HCT116 (cell line): ENCODE results near the gene PRR5L. TPM values are rescaled to one million over a fixed set of nuclear protein-coding genes. Genes with fewer than 3 reads are reported as not detected.

Experiments
- ATAC-seq: fragments of 200-7000 bp; cut with Tn5 transposase; 2 replicates; pipeline ENCODE4 v1.9.1; 2020; ENCODE audit warnings: mild to moderate bottlenecking, moderate library complexity
- BruUV-seq: library from RNA; stranded (reverse); fragments of 400-500 nt; replicated peaks from 2 replicates; lab custom pipeline; 2021; lab: Mats Ljungman, UMichigan
- CTCF ChIA-PET: fragments of 300-600 bp; sonication (Branson Sonifier 250); formaldehyde crosslinking; loops from one replicate; lab custom pipeline; 2021; ENCODE audit warnings: antibody characterized with exemption; lab: Charles Lee
- POLR2A ChIA-PET: fragments of 300-600, 350-600 bp; sonication (Branson Sonifier 250); formaldehyde crosslinking; loops from one replicate; lab custom pipeline; 2021; ENCODE audit warnings: antibody characterized with exemption; lab: Charles Lee
- RAD21 ChIA-PET, 2 experiments: fragments of 300-600 bp; sonication (Branson Sonifier 250); formaldehyde crosslinking; loops; one replicate each; lab custom pipeline; 2023; ENCODE audit warnings: low total read pairs in 2 of 2; ENCODE audit not compliant: uncharacterized antibody in 2 of 2, unreplicated experiment in 2 of 2, low non-redundant PET in 1 of 2; lab: Charles Lee
- DNase-seq: peaks from one replicate; pipeline ENCODE4 v3.0.0-alpha.2; 2010; ENCODE audit warnings: low read depth, low spot score
- H2AFZ ChIP-seq: fragments of 200-600 bp; shearing (Covaris generic), sonication (generic); 2 replicates; pipeline ENCODE4 v1.6.1; 2017; ENCODE audit warnings: low read depth, mixed run types, mixed read lengths, antibody characterized with exemption, low read length; ENCODE audit not compliant: poor library complexity, severe bottlenecking
- H3K27ac ChIP-seq: 2 replicates; pipeline ENCODE4 v1.5.1; 2012; ENCODE audit warnings: low read depth, low read length
- H3K27me3 ChIP-seq: fragments of 200-600 bp; sonication (generic); 2 replicates; pipeline ENCODE4 v1.6.1; 2016; ENCODE audit warnings: mixed run types, low read length, mixed read lengths; ENCODE audit not compliant: insufficient read depth
- H3K36me3 ChIP-seq, 2 experiments: fragments of 200-500 bp in 1 of 2; fragments of 200-600 bp in 1 of 2; sonication (Bioruptor generic) in 1 of 2; sonication (generic) in 1 of 2; 2 replicates each; pipeline versions ENCODE4 v1.5.1 to v1.6.1; 2014 to 2016; ENCODE audit warnings: low read length in 2 of 2, inconsistent platforms in 1 of 2, mixed read lengths in 1 of 2, mixed run types in 1 of 2; ENCODE audit not compliant: insufficient read depth in 2 of 2, control insufficient read depth in 1 of 2
- H3K4me1 ChIP-seq, 2 experiments: fragments of 200-600 bp in 1 of 2; sonication (generic) in 1 of 2; 2 replicates each; pipeline versions ENCODE4 v1.5.1 to v1.6.1; 2012 to 2017; ENCODE audit warnings: low read length in 2 of 2, inconsistent platforms in 1 of 2, mild to moderate bottlenecking in 1 of 2, mixed read lengths in 1 of 2, mixed run types in 1 of 2, moderate library complexity in 1 of 2; ENCODE audit not compliant: insufficient read depth in 2 of 2, control insufficient read depth in 1 of 2
- H3K4me2 ChIP-seq: fragments of 200-600 bp; sonication (generic); 2 replicates; pipeline ENCODE4 v1.6.1; 2017; ENCODE audit warnings: mixed run types, low read length, mixed read lengths
- H3K4me3 ChIP-seq, 2 experiments: fragments of 200-600 bp in 1 of 2; sonication (generic) in 1 of 2; replicated peaks in 1 of 2; 2 replicates each; pipeline ENCODE4 v1.5.1; 2011 to 2016; ENCODE audit warnings: low read length in 2 of 2, control low read depth in 1 of 2, low read depth in 1 of 2, mild to moderate bottlenecking in 1 of 2, mixed read lengths in 1 of 2, mixed run types in 1 of 2
- H3K79me2 ChIP-seq: fragments of 200-600 bp; sonication (generic); 2 replicates; pipeline ENCODE4 v1.6.1; 2017; ENCODE audit warnings: mild to moderate bottlenecking, mixed run types, low read length, moderate library complexity, mixed read lengths; ENCODE audit not compliant: insufficient read depth
- H3K9ac ChIP-seq: fragments of 200-600 bp; sonication (generic); 2 replicates; pipeline ENCODE4 v1.6.1; 2016; ENCODE audit warnings: low read length, mixed read lengths
- H3K9me2 ChIP-seq: fragments of 200-600 bp; sonication (generic), shearing (Covaris generic); 2 replicates; pipeline ENCODE4 v1.6.1; 2017; ENCODE audit warnings: mixed run types, mild to moderate bottlenecking, moderate library complexity; ENCODE audit not compliant: insufficient read depth
- H3K9me3 ChIP-seq, 2 experiments: fragments of 200-500 bp in 1 of 2; fragments of 200-600 bp in 1 of 2; sonication (Bioruptor generic) in 1 of 2; sonication (generic) in 1 of 2; 2 replicates each; pipeline ENCODE4 v1.6.1; 2014 to 2017; ENCODE audit warnings: low read length in 2 of 2, mixed read lengths in 2 of 2, inconsistent platforms in 1 of 2, low read depth in 1 of 2, mild to moderate bottlenecking in 1 of 2, mixed run types in 1 of 2, moderate library complexity in 1 of 2; ENCODE audit not compliant: control insufficient read depth in 1 of 2, insufficient read depth in 1 of 2
- H4K20me1 ChIP-seq: fragments of 200-600 bp; sonication (generic), shearing (Covaris generic); 2 replicates; pipeline ENCODE4 v1.6.1; 2017; ENCODE audit warnings: mixed run types, mild to moderate bottlenecking, moderate library complexity; ENCODE audit not compliant: insufficient read depth
- CBX3 ChIP-seq: IDR thresholded peaks from 2 replicates; pipeline ENCODE4 v1.6.1; 2012; ENCODE audit warnings: low read depth
- ELF1 ChIP-seq: IDR thresholded peaks from 2 replicates; pipeline ENCODE4 v1.6.1; 2012; ENCODE audit warnings: low read depth, borderline replicate concordance
- EZH2phosphoT487 ChIP-seq: fragments of 200-600 bp; IDR thresholded peaks from 2 replicates; pipeline ENCODE4 v1.6.1; 2018; ENCODE audit warnings: antibody characterized with exemption, borderline replicate concordance
- FOSL1 ChIP-seq: IDR thresholded peaks from 2 replicates; pipeline ENCODE4 v1.6.1; 2012; ENCODE audit warnings: low read depth
- SRF ChIP-seq: IDR thresholded peaks from 2 replicates; pipeline ENCODE4 v1.6.1; 2012; ENCODE audit warnings: low read depth
- TCF7L2 ChIP-seq: IDR thresholded peaks from 2 replicates; pipeline ENCODE4 v1.7.0; 2011; ENCODE audit warnings: borderline replicate concordance, inconsistent platforms; ENCODE audit not compliant: insufficient read depth, insufficient read length; ENCODE audit errors: extremely low read depth
- YY1 ChIP-seq: IDR thresholded peaks from 2 replicates; pipeline ENCODE4 v1.6.1; 2011; ENCODE audit warnings: low read length, low read depth, moderate library complexity, mild to moderate bottlenecking; ENCODE audit not compliant: insufficient replicate concordance; ENCODE audit errors: extremely low read depth
- ZFX ChIP-seq: fragments of 450-650 bp; IDR thresholded peaks from 2 replicates; pipeline ENCODE4 v1.6.1; 2017
- intact Hi-C: fragments of 100-400 bp; cut with micrococcal nuclease; formaldehyde crosslinking; loops from 2 replicates; pipeline ENCODE4 v1.10.0; 2022
- total RNA-seq: library from RNA; stranded (reverse); gene quantifications from one replicate; pipeline ENCODE4 v1.2.1, GENCODE V29; 2021; ENCODE audit not compliant: unreplicated experiment
- TF ChIP-seq, protein P1 (sequence below): IDR thresholded peaks from 2 replicates; pipeline ENCODE4 v1.6.1; 2012
- TF ChIP-seq, protein P2 (sequence below), 3 experiments: fragments of 200-600 bp in 1 of 3; sonication (generic) in 1 of 3; IDR thresholded peaks in 2 of 3; conservative IDR thresholded peaks in 1 of 3; 2 replicates each; pipeline ENCODE4 v1.5.1; 2012 to 2017; ENCODE audit warnings: low read depth in 2 of 3, low read length in 2 of 3, antibody characterized with exemption in 1 of 3, borderline replicate concordance in 1 of 3, control low read depth in 1 of 3, mild to moderate bottlenecking in 1 of 3, mixed read lengths in 1 of 3, mixed run types in 1 of 3, moderate library complexity in 1 of 3; ENCODE audit not compliant: insufficient read depth in 1 of 3
- TF ChIP-seq, protein P3 (sequence below): IDR thresholded peaks from 2 replicates; pipeline ENCODE4 v1.6.1; 2012
- TF ChIP-seq, protein P4 (sequence below): IDR thresholded peaks from 2 replicates; pipeline ENCODE4 v1.6.1; 2012; ENCODE audit warnings: low read depth

The PRR5L gene
- total RNA-seq, 1 experiment from 2014 or later, result 0.47 TPM

DNA sequence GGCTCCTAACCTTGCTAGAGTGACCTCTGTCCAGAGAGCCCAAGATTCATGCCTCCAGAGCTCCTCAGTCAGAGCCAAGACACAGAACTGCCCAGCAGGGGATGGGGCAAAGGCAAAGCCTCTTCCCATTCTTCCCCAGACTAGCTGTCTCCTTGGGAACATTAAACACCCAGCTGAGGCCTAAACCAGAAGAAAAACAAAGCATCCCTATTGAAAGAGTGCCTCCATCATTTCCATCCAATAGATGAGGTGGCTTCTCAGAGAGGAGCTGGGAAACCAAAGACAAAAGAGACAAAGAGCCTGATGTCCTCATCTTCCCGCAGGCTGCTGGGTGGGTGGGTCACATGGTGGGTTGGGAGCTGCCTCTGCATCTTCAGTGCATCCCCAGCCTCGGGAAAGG lies 44.3 kb upstream of the PRR5L start:
- TF ChIP-seq, protein P1, sequence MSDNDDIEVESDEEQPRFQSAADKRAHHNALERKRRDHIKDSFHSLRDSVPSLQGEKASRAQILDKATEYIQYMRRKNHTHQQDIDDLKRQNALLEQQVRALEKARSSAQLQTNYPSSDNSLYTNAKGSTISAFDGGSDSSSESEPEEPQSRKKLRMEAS, result no peak
- TF ChIP-seq, protein P2, sequence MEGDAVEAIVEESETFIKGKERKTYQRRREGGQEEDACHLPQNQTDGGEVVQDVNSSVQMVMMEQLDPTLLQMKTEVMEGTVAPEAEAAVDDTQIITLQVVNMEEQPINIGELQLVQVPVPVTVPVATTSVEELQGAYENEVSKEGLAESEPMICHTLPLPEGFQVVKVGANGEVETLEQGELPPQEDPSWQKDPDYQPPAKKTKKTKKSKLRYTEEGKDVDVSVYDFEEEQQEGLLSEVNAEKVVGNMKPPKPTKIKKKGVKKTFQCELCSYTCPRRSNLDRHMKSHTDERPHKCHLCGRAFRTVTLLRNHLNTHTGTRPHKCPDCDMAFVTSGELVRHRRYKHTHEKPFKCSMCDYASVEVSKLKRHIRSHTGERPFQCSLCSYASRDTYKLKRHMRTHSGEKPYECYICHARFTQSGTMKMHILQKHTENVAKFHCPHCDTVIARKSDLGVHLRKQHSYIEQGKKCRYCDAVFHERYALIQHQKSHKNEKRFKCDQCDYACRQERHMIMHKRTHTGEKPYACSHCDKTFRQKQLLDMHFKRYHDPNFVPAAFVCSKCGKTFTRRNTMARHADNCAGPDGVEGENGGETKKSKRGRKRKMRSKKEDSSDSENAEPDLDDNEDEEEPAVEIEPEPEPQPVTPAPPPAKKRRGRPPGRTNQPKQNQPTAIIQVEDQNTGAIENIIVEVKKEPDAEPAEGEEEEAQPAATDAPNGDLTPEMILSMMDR (IDR thresholded peaks at IDR 0.05 in 2 of 3, conservative IDR thresholded peaks at IDR 0.05 in 1 of 3; ENCODE audit: borderline replicate concordance in 1 of 3, insufficient read depth in 1 of 3, low read depth in 2 of 3, low read length in 2 of 3), result no peak
- TF ChIP-seq SRF (no peak), FOSL1 (no peak), EZH2phosphoT487 (no peak), YY1 (no peak), TCF7L2 (no peak), ZFX (no peak), CBX3 (no peak), ELF1 (no peak)
- TF ChIP-seq, protein P3, sequence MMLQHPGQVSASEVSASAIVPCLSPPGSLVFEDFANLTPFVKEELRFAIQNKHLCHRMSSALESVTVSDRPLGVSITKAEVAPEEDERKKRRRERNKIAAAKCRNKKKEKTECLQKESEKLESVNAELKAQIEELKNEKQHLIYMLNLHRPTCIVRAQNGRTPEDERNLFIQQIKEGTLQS, result no peak
- TF ChIP-seq, protein P4, sequence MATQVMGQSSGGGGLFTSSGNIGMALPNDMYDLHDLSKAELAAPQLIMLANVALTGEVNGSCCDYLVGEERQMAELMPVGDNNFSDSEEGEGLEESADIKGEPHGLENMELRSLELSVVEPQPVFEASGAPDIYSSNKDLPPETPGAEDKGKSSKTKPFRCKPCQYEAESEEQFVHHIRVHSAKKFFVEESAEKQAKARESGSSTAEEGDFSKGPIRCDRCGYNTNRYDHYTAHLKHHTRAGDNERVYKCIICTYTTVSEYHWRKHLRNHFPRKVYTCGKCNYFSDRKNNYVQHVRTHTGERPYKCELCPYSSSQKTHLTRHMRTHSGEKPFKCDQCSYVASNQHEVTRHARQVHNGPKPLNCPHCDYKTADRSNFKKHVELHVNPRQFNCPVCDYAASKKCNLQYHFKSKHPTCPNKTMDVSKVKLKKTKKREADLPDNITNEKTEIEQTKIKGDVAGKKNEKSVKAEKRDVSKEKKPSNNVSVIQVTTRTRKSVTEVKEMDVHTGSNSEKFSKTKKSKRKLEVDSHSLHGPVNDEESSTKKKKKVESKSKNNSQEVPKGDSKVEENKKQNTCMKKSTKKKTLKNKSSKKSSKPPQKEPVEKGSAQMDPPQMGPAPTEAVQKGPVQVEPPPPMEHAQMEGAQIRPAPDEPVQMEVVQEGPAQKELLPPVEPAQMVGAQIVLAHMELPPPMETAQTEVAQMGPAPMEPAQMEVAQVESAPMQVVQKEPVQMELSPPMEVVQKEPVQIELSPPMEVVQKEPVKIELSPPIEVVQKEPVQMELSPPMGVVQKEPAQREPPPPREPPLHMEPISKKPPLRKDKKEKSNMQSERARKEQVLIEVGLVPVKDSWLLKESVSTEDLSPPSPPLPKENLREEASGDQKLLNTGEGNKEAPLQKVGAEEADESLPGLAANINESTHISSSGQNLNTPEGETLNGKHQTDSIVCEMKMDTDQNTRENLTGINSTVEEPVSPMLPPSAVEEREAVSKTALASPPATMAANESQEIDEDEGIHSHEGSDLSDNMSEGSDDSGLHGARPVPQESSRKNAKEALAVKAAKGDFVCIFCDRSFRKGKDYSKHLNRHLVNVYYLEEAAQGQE, result no peak
- Histone ChIP-seq H3K9me3 (no peaks in the 10 kb centered on the region), H3K27ac (no peak overlapping the region), H3K9ac (no peak overlapping the region), H3K36me3 (no peaks in the 10 kb centered on the region), H3K79me2 (no peaks in the 10 kb centered on the region), H3K27me3 (no peaks in the 10 kb centered on the region), H2AFZ (no peak overlapping the region), H4K20me1 (no peaks in the 10 kb centered on the region), H3K4me3 (no peak overlapping the region), H3K9me2 (no peaks in the 10 kb centered on the region; the same call in 1 of the 2 replicates), H3K4me1 (peaks cover 3 to 11% of the 10 kb centered on the region in 2 experiments; a peak in 3 of 4 replicates), H3K4me2 (no peak overlapping the region)
- no peak for ATAC-seq
- ChIA-PET CTCF (no interaction called here), RAD21 (no interaction called here), POLR2A (no interaction called here)
- DNase-seq, result no peak
- no TSS peak for BruUV-seq
- intact Hi-C loops, result no loop called here
